AG10803 (cell line): ENCODE data around the gene ARHGAP28.
A peak's percentile ranks its signal among the peaks of the same experiment; 100 is the strongest.

ENCODE experiments used
- DNase-seq: peaks from one replicate; pipeline ENCODE4 v3.0.0; 2010; ENCODE audit warnings: low read depth
- H3K4me3 ChIP-seq: 2 replicates; pipeline ENCODE4 v1.5.1; 2011; ENCODE audit warnings: mild to moderate bottlenecking, low read length, control low read depth
- TF ChIP-seq, protein P1 (sequence below): conservative IDR thresholded peaks from 2 replicates; pipeline ENCODE4 v1.5.1; 2011; ENCODE audit warnings: mild to moderate bottlenecking, low read length, control low read depth, inconsistent platforms

Gene ARHGAP28

DNA sequence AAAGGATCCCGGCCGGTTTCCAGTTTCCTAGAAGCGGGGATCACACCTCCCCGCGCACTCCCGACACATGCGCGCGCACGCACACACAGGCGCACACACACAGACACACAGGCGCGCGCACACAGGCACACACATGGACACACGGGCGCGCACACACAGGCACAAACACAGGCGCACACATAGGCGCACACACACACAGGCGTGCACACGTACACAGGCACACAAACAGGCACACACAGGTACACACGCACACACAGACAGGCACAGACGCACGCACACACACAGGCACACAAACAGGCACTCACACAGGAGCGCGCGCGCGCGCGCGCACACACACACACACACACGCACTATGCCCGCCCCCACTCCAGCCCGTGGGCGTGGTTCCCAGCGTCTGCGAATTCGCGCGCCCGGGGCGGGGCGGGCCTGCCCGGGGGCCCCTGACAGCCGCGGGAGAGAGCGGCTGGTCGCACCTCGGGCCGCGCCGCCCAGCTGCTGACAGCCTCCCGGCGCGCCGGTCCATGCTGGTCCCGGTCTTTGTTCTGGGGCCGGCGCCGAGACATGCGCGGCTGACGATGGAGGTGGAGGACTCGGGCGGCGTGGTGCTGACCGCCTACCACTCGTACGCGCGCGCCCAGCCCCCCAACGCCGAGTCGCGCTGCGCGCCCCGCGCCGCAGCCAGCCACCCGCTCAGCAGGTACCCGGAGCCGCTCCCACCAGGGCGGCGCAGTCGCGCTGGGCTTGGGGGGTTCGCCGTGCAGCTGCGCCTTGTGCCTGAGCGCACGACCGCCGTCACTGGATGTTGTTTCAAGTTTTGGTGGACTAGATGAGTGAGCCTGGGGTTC is at the start of gene ARHGAP28:
TSS of gene ARHGAP28 (plus strand) at position 470 of the 845 bp plus-strand sequence. CDS start at position 576, 106 bp downstream.
- TF ChIP-seq, protein P1, sequence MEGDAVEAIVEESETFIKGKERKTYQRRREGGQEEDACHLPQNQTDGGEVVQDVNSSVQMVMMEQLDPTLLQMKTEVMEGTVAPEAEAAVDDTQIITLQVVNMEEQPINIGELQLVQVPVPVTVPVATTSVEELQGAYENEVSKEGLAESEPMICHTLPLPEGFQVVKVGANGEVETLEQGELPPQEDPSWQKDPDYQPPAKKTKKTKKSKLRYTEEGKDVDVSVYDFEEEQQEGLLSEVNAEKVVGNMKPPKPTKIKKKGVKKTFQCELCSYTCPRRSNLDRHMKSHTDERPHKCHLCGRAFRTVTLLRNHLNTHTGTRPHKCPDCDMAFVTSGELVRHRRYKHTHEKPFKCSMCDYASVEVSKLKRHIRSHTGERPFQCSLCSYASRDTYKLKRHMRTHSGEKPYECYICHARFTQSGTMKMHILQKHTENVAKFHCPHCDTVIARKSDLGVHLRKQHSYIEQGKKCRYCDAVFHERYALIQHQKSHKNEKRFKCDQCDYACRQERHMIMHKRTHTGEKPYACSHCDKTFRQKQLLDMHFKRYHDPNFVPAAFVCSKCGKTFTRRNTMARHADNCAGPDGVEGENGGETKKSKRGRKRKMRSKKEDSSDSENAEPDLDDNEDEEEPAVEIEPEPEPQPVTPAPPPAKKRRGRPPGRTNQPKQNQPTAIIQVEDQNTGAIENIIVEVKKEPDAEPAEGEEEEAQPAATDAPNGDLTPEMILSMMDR, result no peak
- peak; percentile 63 for DNase-seq
- peak within 1 kb of the TSS; percentile 59 for H3K4me3 ChIP-seq

GRCh38 chr18:6681331-6681875 is 48.1 kb upstream of the ARHGAP28 start:
- DNase-seq, result no peak
- TF ChIP-seq, protein P1, result no peak

DNA sequence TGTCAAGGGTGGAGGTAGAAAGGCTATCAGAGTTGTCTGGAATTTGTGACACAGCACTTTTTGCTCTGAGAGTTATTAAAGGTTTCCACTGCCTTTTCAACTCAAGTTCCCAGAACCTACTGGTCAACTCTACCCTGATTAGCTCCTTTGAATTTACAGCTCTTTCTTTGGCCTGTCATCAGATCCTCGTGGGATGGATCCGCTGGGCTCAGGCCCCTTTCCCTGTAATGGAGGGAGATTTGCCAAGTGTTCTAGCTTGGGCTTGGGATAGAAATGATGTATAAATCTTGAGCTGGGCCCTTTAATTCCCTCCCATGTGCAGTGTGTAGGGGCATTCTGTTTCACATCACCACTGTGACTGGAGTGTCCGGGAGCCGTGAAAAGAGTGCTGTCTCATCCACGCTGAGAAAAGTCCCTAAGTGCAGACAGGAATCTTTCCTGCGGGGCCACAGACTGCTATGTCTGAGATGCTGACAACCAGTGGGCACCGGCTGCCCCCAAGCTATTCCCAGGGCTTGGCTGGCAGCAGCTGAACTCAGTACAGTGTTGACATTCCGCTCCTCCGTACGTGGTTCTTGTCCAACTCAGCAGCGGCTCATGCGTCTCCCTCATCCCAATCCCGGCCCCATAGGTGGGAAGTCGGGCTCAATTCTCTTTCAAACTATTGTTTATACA is 46.9 kb upstream of the ARHGAP28 start:
- no peak for DNase-seq
- TF ChIP-seq, protein P1, result no peak
- no peak overlapping the region for H3K4me3 ChIP-seq

More at GRCh38 chr18:6681331-6681875, 48.1 kb upstream of the ARHGAP28 start:
- no peak overlapping the region for H3K4me3 ChIP-seq

- no peak overlapping the region for H3K4me3 ChIP-seq
- no peak for DNase-seq
- TF ChIP-seq, protein P1, result no peak
Measured at GRCh38 chr18:6683112-6683876, 46.2 kb upstream of the ARHGAP28 start.

DNA sequence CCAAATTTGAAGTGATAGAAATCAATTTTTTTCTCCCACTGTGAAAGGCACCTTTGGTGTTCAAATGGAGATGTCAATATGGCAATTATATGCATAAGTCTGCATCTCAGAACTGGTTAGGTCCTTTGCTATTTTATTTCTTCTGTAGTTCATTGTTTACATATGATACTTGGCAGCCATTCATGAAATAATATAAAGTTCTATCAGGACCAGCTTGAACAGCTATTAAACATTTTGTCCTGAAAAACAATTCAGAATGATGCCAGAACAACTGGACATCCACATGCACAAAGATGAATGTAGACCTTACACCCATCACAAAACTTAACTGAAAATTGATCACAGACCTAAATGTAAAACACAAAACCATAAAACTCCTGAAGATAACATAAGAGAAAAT is 41.8 kb upstream of the ARHGAP28 start:
- no peak for DNase-seq
- TF ChIP-seq, protein P1, result no peak

DNA sequence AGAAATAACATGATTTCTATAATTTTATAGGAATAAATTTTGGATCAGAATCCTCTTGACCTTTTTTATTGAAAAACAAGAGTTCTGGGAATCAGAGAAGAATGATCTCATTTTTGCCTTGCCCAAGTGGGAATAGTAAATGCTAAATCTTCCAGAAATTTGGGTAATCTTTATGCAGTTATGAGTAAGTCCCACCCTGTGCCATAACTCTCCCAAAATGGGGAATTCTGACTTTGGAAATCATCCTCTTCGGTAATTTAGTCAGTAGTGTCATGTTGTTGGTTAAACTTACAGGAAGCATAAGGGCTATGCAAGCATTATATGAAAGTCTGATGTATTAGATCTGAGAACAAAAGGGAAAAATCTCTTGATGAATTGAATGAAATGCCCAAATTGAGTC is 20.6 kb upstream of the ARHGAP28 start:
- no peak for DNase-seq
- no peak overlapping the region for H3K4me3 ChIP-seq
- TF ChIP-seq, protein P1, result no peak

More for the DNA sequence above, 41.8 kb upstream of the ARHGAP28 start:
- no peak overlapping the region for H3K4me3 ChIP-seq
